Keratinocyte (primary cell): ENCODE results near the gene ATP1A1. TPM values are rescaled to one million over a fixed set of nuclear protein-coding genes. Genes with fewer than 3 reads are reported as not detected.

Experiments
- DNase-seq: peaks from one replicate; pipeline ENCODE4 v3.0.0-alpha.2; 2011; ENCODE audit warnings: low read depth, missing footprints, low spot score
- FAIRE-seq: peaks from 2 replicates; lab custom pipeline; 2011; peaks lifted over from hg19 to GRCh38; lab: Jason Lieb, UNC
- H2AFZ ChIP-seq: 2 replicates; pipeline ENCODE4 v1.6.0; 2012; ENCODE audit warnings: low read length, control low read depth, inconsistent platforms; ENCODE audit not compliant: control insufficient read depth
- H3K27ac ChIP-seq: 2 replicates; pipeline ENCODE4 v1.5.1; 2011; ENCODE audit warnings: low read length; ENCODE audit not compliant: control insufficient read depth, insufficient read depth
- H3K27me3 ChIP-seq: 3 replicates; pipeline ENCODE4 v1.6.0; 2011; ENCODE audit warnings: low read length; ENCODE audit not compliant: control insufficient read depth, insufficient read depth; ENCODE audit errors: extremely low read depth
- H3K36me3 ChIP-seq, 2 experiments: 2 replicates in 1 of 2; 3 replicates in 1 of 2; pipeline ENCODE4 v1.5.1; 2011; ENCODE audit warnings: low read length in 2 of 2, mild to moderate bottlenecking in 1 of 2; ENCODE audit not compliant: control insufficient read depth in 2 of 2, insufficient read depth in 2 of 2; ENCODE audit errors: extremely low read depth in 1 of 2
- H3K4me1 ChIP-seq: 3 replicates; pipeline ENCODE4 v1.5.1; 2011; ENCODE audit warnings: low read length; ENCODE audit not compliant: control insufficient read depth, insufficient read depth; ENCODE audit errors: extremely low read depth
- H3K4me2 ChIP-seq: 3 replicates; pipeline ENCODE4 v1.6.0; 2011; ENCODE audit warnings: low read depth, low read length; ENCODE audit not compliant: control insufficient read depth, insufficient read depth; ENCODE audit errors: extremely low read depth
- H3K4me3 ChIP-seq, 3 experiments: fragments of 200-600 bp in 1 of 3; sonication (generic) in 1 of 3; 2 replicates in 2 of 3; 3 replicates in 1 of 3; pipeline ENCODE4 v1.5.1; 2011 to 2016; ENCODE audit warnings: low read length in 3 of 3, mild to moderate bottlenecking in 3 of 3, control low read depth in 2 of 3, inconsistent platforms in 1 of 3, low read depth in 1 of 3, mixed read lengths in 1 of 3, mixed run types in 1 of 3, moderate library complexity in 1 of 3; ENCODE audit not compliant: control insufficient read depth in 2 of 3, insufficient read depth in 2 of 3; ENCODE audit errors: extremely low read depth in 1 of 3
- H3K79me2 ChIP-seq: 2 replicates; pipeline ENCODE4 v1.6.0; 2012; ENCODE audit warnings: low read length; ENCODE audit not compliant: control insufficient read depth, insufficient read depth
- H3K9ac ChIP-seq: 3 replicates; pipeline ENCODE4 v1.6.0; 2011; ENCODE audit warnings: low read length; ENCODE audit not compliant: control insufficient read depth, insufficient read depth; ENCODE audit errors: extremely low read depth
- H3K9me1 ChIP-seq: 3 replicates; pipeline ENCODE4 v1.6.0; 2011; ENCODE audit warnings: low read length; ENCODE audit not compliant: control insufficient read depth, insufficient read depth; ENCODE audit errors: extremely low read depth
- H3K9me3 ChIP-seq: 2 replicates; pipeline ENCODE4 v1.5.1; 2012; ENCODE audit warnings: low read depth, low read length; ENCODE audit not compliant: control insufficient read depth
- H4K20me1 ChIP-seq: 3 replicates; pipeline ENCODE4 v1.6.0; 2011; ENCODE audit warnings: low read length; ENCODE audit not compliant: control insufficient read depth, insufficient read depth; ENCODE audit errors: extremely low read depth
- EZH2 ChIP-seq: IDR thresholded peaks from one replicate; pipeline ENCODE4 v1.6.1; 2012; ENCODE audit warnings: inconsistent platforms, mild to moderate bottlenecking, low read length, moderate library complexity
- dilution Hi-C: fragments of 300-500 bp; cut with MboI; formaldehyde crosslinking; loops from one replicate; pipeline ENCODE4 v1.7.0; 2020; ENCODE audit warnings: low sequenced_read_pairs; ENCODE audit not compliant: extremely low pct_ligation_motif_present
- polyA plus RNA-seq, 5 experiments: library from polyadenylated mRNA; depleted of rRNA in 3 of 5; stranded (reverse) in 3 of 5; stranded (forward) in 1 of 5; unstranded in 1 of 5; fragments of >200 nt; gene quantifications; 1 replicate in 1 of 5; 2 replicates in 3 of 5; 3 replicates in 1 of 5; pipeline versions ENCODE4 v1.2.1 to v1.2.3, GENCODE V29; 2011 to 2012; ENCODE audit warnings: missing spikeins in 2 of 5, low read depth in 1 of 5, low replicate concordance in 1 of 5
- TF ChIP-seq, protein P1 (sequence below), 3 experiments: IDR thresholded peaks in 1 of 3; conservative IDR thresholded peaks in 1 of 3; optimal IDR thresholded peaks in 1 of 3; 2 replicates in 2 of 3; 3 replicates in 1 of 3; pipeline versions ENCODE3 to v1.5.1; 2011; ENCODE audit warnings: low read length in 3 of 3, mild to moderate bottlenecking in 3 of 3, moderate library complexity in 2 of 3, control low read depth in 1 of 3, inconsistent platforms in 1 of 3; ENCODE audit not compliant: insufficient read depth in 2 of 3; ENCODE audit errors: extremely low read depth in 1 of 3

ATP1A1 gene
- polyA plus RNA-seq, 1 donor (not counting 4 experiments of a cell fraction or from before 2014, with no cell fraction given): 357 TPM

GRCh38 chr1:116415200-116415698, 42.2 kb downstream of the ATP1A1 start:
- Histone ChIP-seq H3K36me3 (no peaks in the 10 kb centered on the region), H3K9me1 (no peaks in the 10 kb centered on the region), H3K4me2 (no peak overlapping the region), H3K4me3 (no peak overlapping the region), H2AFZ (no peak overlapping the region), H3K9me3 (no peaks in the 10 kb centered on the region), H3K4me1 (peaks cover 19% of the 10 kb centered on the region), H3K79me2 (peaks cover 7% of the 10 kb centered on the region), H3K27ac (no peak overlapping the region), H3K9ac (no peak overlapping the region), H4K20me1 (no peaks in the 10 kb centered on the region), H3K27me3 (no peaks in the 10 kb centered on the region)
- dilution Hi-C loops: no loop called here
- TF ChIP-seq, protein P1, sequence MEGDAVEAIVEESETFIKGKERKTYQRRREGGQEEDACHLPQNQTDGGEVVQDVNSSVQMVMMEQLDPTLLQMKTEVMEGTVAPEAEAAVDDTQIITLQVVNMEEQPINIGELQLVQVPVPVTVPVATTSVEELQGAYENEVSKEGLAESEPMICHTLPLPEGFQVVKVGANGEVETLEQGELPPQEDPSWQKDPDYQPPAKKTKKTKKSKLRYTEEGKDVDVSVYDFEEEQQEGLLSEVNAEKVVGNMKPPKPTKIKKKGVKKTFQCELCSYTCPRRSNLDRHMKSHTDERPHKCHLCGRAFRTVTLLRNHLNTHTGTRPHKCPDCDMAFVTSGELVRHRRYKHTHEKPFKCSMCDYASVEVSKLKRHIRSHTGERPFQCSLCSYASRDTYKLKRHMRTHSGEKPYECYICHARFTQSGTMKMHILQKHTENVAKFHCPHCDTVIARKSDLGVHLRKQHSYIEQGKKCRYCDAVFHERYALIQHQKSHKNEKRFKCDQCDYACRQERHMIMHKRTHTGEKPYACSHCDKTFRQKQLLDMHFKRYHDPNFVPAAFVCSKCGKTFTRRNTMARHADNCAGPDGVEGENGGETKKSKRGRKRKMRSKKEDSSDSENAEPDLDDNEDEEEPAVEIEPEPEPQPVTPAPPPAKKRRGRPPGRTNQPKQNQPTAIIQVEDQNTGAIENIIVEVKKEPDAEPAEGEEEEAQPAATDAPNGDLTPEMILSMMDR (optimal IDR thresholded peaks at IDR 0.05 in 1 of 3, IDR thresholded peaks at IDR 0.05 in 1 of 3, conservative IDR thresholded peaks at IDR 0.05 in 1 of 3; ENCODE audit: extremely low read depth in 1 of 3, insufficient read depth in 2 of 3, low read length in 3 of 3): no peak
- TF ChIP-seq EZH2: no peak
- DNase-seq: no peak
- FAIRE-seq: no peak

DNA sequence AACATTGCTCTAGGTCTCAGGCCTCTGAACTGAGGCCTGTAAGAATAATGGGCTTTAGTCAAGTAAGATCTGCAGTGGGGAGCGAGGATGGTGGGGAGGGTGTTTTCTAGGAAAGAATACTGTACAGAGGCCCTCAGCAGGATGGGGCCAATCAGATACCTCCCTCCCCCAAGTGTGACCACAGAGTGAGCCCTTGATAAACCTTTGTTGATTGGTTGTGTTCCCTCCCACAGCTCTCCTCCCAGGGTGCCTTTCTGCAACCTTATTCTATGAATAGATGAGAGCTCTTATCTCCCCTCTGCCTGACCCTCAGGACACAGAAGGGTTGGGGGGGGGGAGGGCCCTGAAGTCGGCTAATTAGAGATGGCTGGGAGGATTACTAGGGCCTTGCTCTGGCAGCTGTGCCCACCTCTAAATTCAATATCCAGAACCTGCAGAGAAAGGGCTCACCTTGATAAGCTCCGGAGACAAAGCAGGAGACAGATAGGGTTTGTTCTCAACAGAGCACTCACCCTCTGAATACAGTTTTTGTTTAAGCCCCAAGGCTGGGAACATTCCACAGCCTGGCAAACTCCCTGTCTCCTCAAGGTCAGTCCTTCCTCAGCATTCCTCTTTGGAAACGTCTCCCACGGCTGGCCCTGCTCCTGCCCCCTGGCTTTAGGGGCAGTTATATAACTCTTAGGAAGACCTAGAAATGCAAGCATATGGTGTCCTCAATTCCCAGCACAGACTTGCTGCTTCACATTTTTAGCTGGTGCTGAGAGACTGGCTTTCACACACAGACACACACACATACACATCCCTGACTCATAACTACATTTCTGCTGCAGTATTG, 42.9 kb downstream of the ATP1A1 start:
- no peaks in the 10 kb centered on the region for H3K27me3 ChIP-seq
- H3K4me3 ChIP-seq: no peak overlapping the region
- no peak overlapping the region for H3K4me2 ChIP-seq
- H3K9me1 ChIP-seq: no peaks in the 10 kb centered on the region
- no peak for DNase-seq
- no peak overlapping the region for H2AFZ ChIP-seq
- no peak for TF ChIP-seq EZH2
- TF ChIP-seq, protein P1 (optimal IDR thresholded peaks at IDR 0.05 in 1 of 3, IDR thresholded peaks at IDR 0.05 in 1 of 3, conservative IDR thresholded peaks at IDR 0.05 in 1 of 3; ENCODE audit: extremely low read depth in 1 of 3, insufficient read depth in 2 of 3, low read length in 3 of 3): no peak
- H3K9ac ChIP-seq: no peak overlapping the region
- dilution Hi-C loops: no loop called here
- no peaks in the 10 kb centered on the region for H4K20me1 ChIP-seq
- H3K9me3 ChIP-seq: no peaks in the 10 kb centered on the region
- no peak for FAIRE-seq
- H3K36me3 ChIP-seq: no peaks in the 10 kb centered on the region
- H3K4me1 ChIP-seq: peaks cover 24% of the 10 kb centered on the region
- H3K79me2 ChIP-seq: peaks cover 7% of the 10 kb centered on the region
- H3K27ac ChIP-seq: no peak overlapping the region
